Tibial nerve (tissue), 4 donors: ENCODE measurements around the gene SPSB3.

ENCODE experiments used
- EP300 ChIP-seq, 2 donors: sonication (generic); formaldehyde crosslinking; IDR thresholded peaks; one replicate each; pipeline ENCODE4 v1.6.1; 2017; ENCODE audit warnings: antibody characterized with exemption in 2 of 2, mild to moderate bottlenecking in 1 of 2
- POLR2A ChIP-seq, 2 donors: fragments of 450-650 bp; IDR thresholded peaks; one replicate each; pipeline ENCODE4 v1.6.1; 2017; ENCODE audit warnings: antibody characterized with exemption in 2 of 2, mild to moderate bottlenecking in 2 of 2, moderate library complexity in 2 of 2
- TF ChIP-seq, protein P1 (sequence below), 5 experiments: fragments of 200-600 bp in 3 of 5; fragments of 450-650 bp in 2 of 5; sonication (generic) in 3 of 5; IDR thresholded peaks; one replicate each; pipeline ENCODE4 v1.5.1; 2016 to 2019; ENCODE audit warnings: antibody characterized with exemption in 5 of 5, mild to moderate bottlenecking in 3 of 5, moderate library complexity in 2 of 5

DNA sequence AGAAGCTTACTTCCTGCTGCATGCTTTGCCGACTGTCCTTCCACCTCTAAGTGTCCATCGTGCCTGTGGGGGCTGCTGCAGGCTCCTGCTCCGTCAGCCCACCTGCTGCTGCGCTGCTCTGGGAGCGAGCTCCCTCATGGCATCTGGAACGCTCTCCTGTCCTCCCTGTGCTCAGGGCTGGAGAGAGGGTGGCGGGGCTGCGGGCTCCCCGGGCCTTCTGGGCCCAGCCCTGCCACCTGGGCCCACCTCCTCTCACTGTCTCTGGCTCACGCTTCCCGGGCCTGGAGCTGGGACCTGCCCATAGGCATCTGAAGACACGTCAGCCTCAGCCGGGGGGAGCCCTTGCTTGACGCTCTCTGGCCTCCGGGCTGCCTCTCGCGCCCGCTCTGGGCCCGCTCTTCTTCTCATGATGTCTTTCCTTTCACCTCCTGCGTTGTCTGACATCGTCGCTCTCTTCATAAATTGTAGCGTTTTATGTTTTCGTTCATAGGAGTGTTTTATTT lies 38.0 kb downstream of the SPSB3 start:
- no peak for TF ChIP-seq POLR2A (IDR thresholded peaks at IDR 0.05)
- TF ChIP-seq, protein P1, sequence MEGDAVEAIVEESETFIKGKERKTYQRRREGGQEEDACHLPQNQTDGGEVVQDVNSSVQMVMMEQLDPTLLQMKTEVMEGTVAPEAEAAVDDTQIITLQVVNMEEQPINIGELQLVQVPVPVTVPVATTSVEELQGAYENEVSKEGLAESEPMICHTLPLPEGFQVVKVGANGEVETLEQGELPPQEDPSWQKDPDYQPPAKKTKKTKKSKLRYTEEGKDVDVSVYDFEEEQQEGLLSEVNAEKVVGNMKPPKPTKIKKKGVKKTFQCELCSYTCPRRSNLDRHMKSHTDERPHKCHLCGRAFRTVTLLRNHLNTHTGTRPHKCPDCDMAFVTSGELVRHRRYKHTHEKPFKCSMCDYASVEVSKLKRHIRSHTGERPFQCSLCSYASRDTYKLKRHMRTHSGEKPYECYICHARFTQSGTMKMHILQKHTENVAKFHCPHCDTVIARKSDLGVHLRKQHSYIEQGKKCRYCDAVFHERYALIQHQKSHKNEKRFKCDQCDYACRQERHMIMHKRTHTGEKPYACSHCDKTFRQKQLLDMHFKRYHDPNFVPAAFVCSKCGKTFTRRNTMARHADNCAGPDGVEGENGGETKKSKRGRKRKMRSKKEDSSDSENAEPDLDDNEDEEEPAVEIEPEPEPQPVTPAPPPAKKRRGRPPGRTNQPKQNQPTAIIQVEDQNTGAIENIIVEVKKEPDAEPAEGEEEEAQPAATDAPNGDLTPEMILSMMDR (IDR thresholded peaks at IDR 0.05) = no peak
- TF ChIP-seq EP300 (IDR thresholded peaks at IDR 0.05) = no peak
